SKM-1 treated with dmso at 0.1 percent for 144 hours (cell line): ENCODE measurements around the gene KLHDC7A.
"Not testable (repeated sequence)": the region's sequence is repeated elsewhere in the genome, so short reads cannot be mapped to it uniquely, and the experiment has no call there.

Experiments
- DNase-seq: peaks from one replicate; lab custom pipeline; 2025; ENCODE audit not compliant: unreplicated experiment; lab: John Stamatoyannopoulos, UW

KLHDC7A gene

GRCh38 chr1:18480315-18481189, at the start of gene KLHDC7A:
Gene KLHDC7A, plus strand, starts transcription at chr1:18480930. Its CDS starts 52 bp downstream, at chr1:18480982.
- DNase-seq, result no peak

GRCh38 chr1:18434041-18434440, 46.7 kb upstream of the KLHDC7A start:
- DNase-seq, result no peak

GRCh38 chr1:18440385-18441226, 40.1 kb upstream of the KLHDC7A start:
- no peak for DNase-seq

GRCh38 chr1:18443587-18444520, 36.9 kb upstream of the KLHDC7A start:
- DNase-seq, result no peak

GRCh38 chr1:18444563-18444962, 36.2 kb upstream of the KLHDC7A start:
- no peak for DNase-seq

GRCh38 chr1:18446751-18447150, 34.0 kb upstream of the KLHDC7A start:
- DNase-seq, result no peak

- no peak for DNase-seq
Measured at GRCh38 chr1:18447509-18448220, 33.1 kb upstream of the KLHDC7A start.

- DNase-seq, result no peak
Measured at GRCh38 chr1:18448889-18449288, 31.8 kb upstream of the KLHDC7A start.

GRCh38 chr1:18452550-18452949, 28.2 kb upstream of the KLHDC7A start:
- DNase-seq, result no peak

- DNase-seq, result no peak
Measured at GRCh38 chr1:18458133-18459092, 22.3 kb upstream of the KLHDC7A start.

- DNase-seq, result no peak
Measured at GRCh38 chr1:18461656-18462055, 19.1 kb upstream of the KLHDC7A start.

- DNase-seq, result not testable (repeated sequence)
Measured at GRCh38 chr1:18462517-18462916, 18.2 kb upstream of the KLHDC7A start.

GRCh38 chr1:18463063-18463462, 17.7 kb upstream of the KLHDC7A start:
- no peak for DNase-seq

- DNase-seq, result no peak
Measured at GRCh38 chr1:18463984-18464664, 16.6 kb upstream of the KLHDC7A start.

- DNase-seq, result no peak
Measured at GRCh38 chr1:18464665-18465050, 16.1 kb upstream of the KLHDC7A start.

- DNase-seq, result no peak
Measured at GRCh38 chr1:18466676-18467075, 14.1 kb upstream of the KLHDC7A start.

- no peak for DNase-seq
Measured at GRCh38 chr1:18468570-18468969, 12.2 kb upstream of the KLHDC7A start.

- no peak for DNase-seq
Measured at GRCh38 chr1:18469514-18469913, 11.2 kb upstream of the KLHDC7A start.
